MM.1S (cell line): ENCODE measurements around the gene RNF114.

Source experiments
- DNase-seq: peaks from one replicate; pipeline ENCODE4 v3.0.0-alpha.2; 2015
- H2AFZ ChIP-seq: fragments of 300-600 bp; sonication (generic); 2 replicates; pipeline ENCODE4 v1.6.0; 2016; ENCODE audit warnings: antibody characterized with exemption, low read length
- H3F3A ChIP-seq: fragments of 300-600 bp; sonication (generic); 2 replicates; pipeline ENCODE4 v1.6.1; 2016; ENCODE audit warnings: mild to moderate bottlenecking, antibody characterized with exemption, low read length, moderate library complexity, mixed read lengths; ENCODE audit not compliant: insufficient read depth
- H3K27ac ChIP-seq: fragments of 300-600 bp; sonication (generic); 2 replicates; pipeline ENCODE4 v1.5.1; 2016; ENCODE audit warnings: mild to moderate bottlenecking, low read length
- H3K27me3 ChIP-seq: fragments of 300-600 bp; sonication (generic); replicated peaks from 2 replicates; pipeline ENCODE4 v1.6.0; 2016; ENCODE audit warnings: low read length; ENCODE audit not compliant: insufficient read depth
- H3K36me3 ChIP-seq: fragments of 300-600 bp; sonication (generic); replicated peaks from 2 replicates; pipeline ENCODE4 v1.6.1; 2016; ENCODE audit warnings: mild to moderate bottlenecking, low read length, mixed read lengths; ENCODE audit not compliant: insufficient read depth
- H3K4me1 ChIP-seq: fragments of 300-600 bp; sonication (generic); 2 replicates; pipeline ENCODE4 v1.6.1; 2016; ENCODE audit warnings: low read length, mixed read lengths
- H3K4me2 ChIP-seq: fragments of 300-600 bp; sonication (generic); 2 replicates; pipeline ENCODE4 v1.6.0; 2016; ENCODE audit warnings: low read depth, low read length
- H3K4me3 ChIP-seq: fragments of 300-600 bp; sonication (generic); 2 replicates; pipeline ENCODE4 v1.5.1; 2016; ENCODE audit warnings: low read length, mixed read lengths
- H3K79me2 ChIP-seq: fragments of 300-600 bp; sonication (generic); 2 replicates; pipeline ENCODE4 v1.6.1; 2016; ENCODE audit warnings: mixed run types, low read length, mixed read lengths
- H3K9ac ChIP-seq: fragments of 300-600 bp; sonication (generic); 2 replicates; pipeline ENCODE4 v1.6.1; 2016; ENCODE audit warnings: low read length, mixed read lengths
- H3K9me2 ChIP-seq: fragments of 300-600 bp; sonication (generic); replicated peaks from 2 replicates; pipeline ENCODE4 v1.6.1; 2016; ENCODE audit warnings: mild to moderate bottlenecking, low read length, mixed read lengths; ENCODE audit not compliant: insufficient read depth
- H3K9me3 ChIP-seq: fragments of 300-600 bp; sonication (generic); replicated peaks from 2 replicates; pipeline ENCODE4 v1.6.1; 2016; ENCODE audit warnings: mild to moderate bottlenecking, low read length, mixed read lengths; ENCODE audit not compliant: insufficient read depth
- H4K20me1 ChIP-seq: fragments of 300-600 bp; sonication (generic); 2 replicates; pipeline ENCODE4 v1.6.1; 2016; ENCODE audit warnings: mild to moderate bottlenecking, low read length, moderate library complexity, mixed read lengths; ENCODE audit not compliant: insufficient read depth
- CTCF ChIP-seq: fragments of 300-600 bp; sonication (generic); IDR thresholded peaks from 2 replicates; pipeline ENCODE4 v1.5.1; 2016; ENCODE audit warnings: antibody characterized with exemption, low read length, mixed read lengths
- EZH2 ChIP-seq: fragments of 300-600 bp; sonication (generic); optimal IDR thresholded peaks from 2 replicates; pipeline ENCODE3; 2017; ENCODE audit warnings: low read depth, mild to moderate bottlenecking, antibody characterized with exemption, low read length, mixed read lengths
- EZH2phosphoT487 ChIP-seq: fragments of 300-600 bp; sonication (generic); IDR thresholded peaks from 2 replicates; pipeline ENCODE4 v1.6.1; 2018; ENCODE audit warnings: antibody characterized with exemption, low read length

RNF114 gene

GRCh38 chr20:49915118-49915379, 21.1 kb upstream of the RNF114 start:
- peak overlapping the region; percentile 89 for H3K4me2 ChIP-seq
- peak overlapping the region; percentile 97 for H2AFZ ChIP-seq
- no peaks in the 10 kb centered on the region for H4K20me1 ChIP-seq
- peak overlapping the region; percentile 100 for H3K27ac ChIP-seq
- H3K4me3 ChIP-seq, result peak overlapping the region; percentile 99
- H3K36me3 ChIP-seq, result no peaks in the 10 kb centered on the region
- peaks cover 54% of the 10 kb centered on the region for H3K79me2 ChIP-seq
- H3F3A ChIP-seq, result peaks cover 15% of the 10 kb centered on the region
- H3K9ac ChIP-seq, result peak overlapping the region; percentile 99
- no peaks in the 10 kb centered on the region for H3K9me3 ChIP-seq
- no peak for TF ChIP-seq EZH2
- no peak for TF ChIP-seq EZH2phosphoT487
- TF ChIP-seq CTCF, result no peak
- no peaks in the 10 kb centered on the region for H3K27me3 ChIP-seq
- peaks cover 15% of the 10 kb centered on the region for H3K4me1 ChIP-seq
- no peaks in the 10 kb centered on the region for H3K9me2 ChIP-seq
- DNase-seq, result no peak

- no peaks in the 10 kb centered on the region for H3K9me2 ChIP-seq
- peak within 1 kb of the TSS; percentile 100 for H3K27ac ChIP-seq
- DNase-seq, result peak; percentile 96
- no peak for TF ChIP-seq EZH2
- TF ChIP-seq EZH2phosphoT487, result no peak
- TF ChIP-seq CTCF, result no peak
- H3K27me3 ChIP-seq, result no peaks in the 10 kb centered on the region
- peak within 1 kb of the TSS; percentile 99 for H3K4me3 ChIP-seq
- peak within 1 kb of the TSS; percentile 99 for H3K9ac ChIP-seq
- no peaks in the 10 kb centered on the region for H4K20me1 ChIP-seq
- no peaks in the 10 kb centered on the region for H3K36me3 ChIP-seq
- H2AFZ ChIP-seq, result peak within 1 kb of the TSS; percentile 97
- H3K79me2 ChIP-seq, result peaks cover 49% of the 10 kb centered on the region
- H3K4me2 ChIP-seq, result peak within 1 kb of the TSS; percentile 89
- peaks cover 15% of the 10 kb centered on the region for H3F3A ChIP-seq
- peaks cover 15% of the 10 kb centered on the region for H3K4me1 ChIP-seq
- no peaks in the 10 kb centered on the region for H3K9me3 ChIP-seq
These were observed 20.6 kb upstream of the RNF114 start, which contains the start of gene SPATA2 for GRCh38 chr20:49915380-49916145. TSS of gene SPATA2 (minus strand) at chr20:49915529. CDS start at chr20:49908490, 7,039 bp downstream.

- no peaks in the 10 kb centered on the region for H3K27me3 ChIP-seq
- H3K79me2 ChIP-seq, result peaks cover 41% of the 10 kb centered on the region
- H4K20me1 ChIP-seq, result no peaks in the 10 kb centered on the region
- no peaks in the 10 kb centered on the region for H3K36me3 ChIP-seq
- H3K9me2 ChIP-seq, result no peaks in the 10 kb centered on the region
- peak overlapping the region; percentile 97 for H2AFZ ChIP-seq
- peaks cover 15% of the 10 kb centered on the region for H3F3A ChIP-seq
- no peaks in the 10 kb centered on the region for H3K9me3 ChIP-seq
- TF ChIP-seq CTCF (no peak), EZH2 (no peak), EZH2phosphoT487 (no peak)
- peak; percentile 37 for DNase-seq
- H3K4me1 ChIP-seq, result peaks cover 15% of the 10 kb centered on the region
- H3K9ac ChIP-seq, result peak overlapping the region; percentile 99
- H3K4me2 ChIP-seq, result peak overlapping the region; percentile 89
- H3K4me3 ChIP-seq, result peak overlapping the region; percentile 99
- H3K27ac ChIP-seq, result peak overlapping the region; percentile 100
These were observed 19.8 kb upstream of the RNF114 start for GRCh38 chr20:49916146-49917002.
